HuH-7.5 (cell line): Measurements from ENCODE around the gene CSNK1A1.
"Not testable (repeated sequence)": the region's sequence is repeated elsewhere in the genome, so short reads cannot be mapped to it uniquely, and the experiment has no call there.

Experiments
- DNase-seq: peaks from one replicate; pipeline ENCODE4 v3.0.0; 2011; ENCODE audit warnings: low spot score

Gene CSNK1A1

DNA sequence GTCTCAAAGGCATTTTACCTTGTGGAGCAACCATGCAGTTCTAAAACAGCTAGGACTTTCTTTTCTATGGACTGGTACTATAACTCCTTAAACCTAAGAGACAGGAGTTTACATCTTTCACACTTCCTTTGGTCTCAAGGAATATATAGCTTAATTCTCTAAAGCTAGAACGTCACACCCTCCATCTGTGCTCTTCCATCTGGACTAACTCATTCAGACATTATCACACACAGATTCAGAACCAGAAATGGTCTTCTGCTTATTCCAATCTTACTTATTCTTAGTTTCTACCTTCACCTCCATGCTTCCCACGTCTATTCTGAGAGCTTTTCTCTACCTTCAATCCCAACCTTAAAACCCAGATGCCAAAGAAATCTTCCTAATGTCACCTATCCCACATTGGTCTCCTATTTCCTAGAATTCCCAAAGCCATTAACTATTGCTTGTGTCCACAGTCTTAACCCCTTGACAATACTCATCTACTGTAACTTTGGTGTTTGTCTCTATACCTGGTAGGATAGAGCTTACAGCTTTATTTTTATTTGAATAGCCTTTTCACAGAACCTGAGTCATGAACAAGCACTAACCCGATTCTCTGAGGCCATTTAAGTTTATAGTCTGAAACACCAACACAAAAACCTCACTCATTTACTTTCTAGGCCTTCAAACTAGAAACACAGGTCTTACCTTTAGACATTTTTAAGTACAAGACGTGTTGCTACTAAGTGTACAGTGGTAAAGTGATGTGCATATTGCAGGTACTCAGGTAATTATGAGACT is 22.8 kb downstream of the CSNK1A1 start:
- no peak for DNase-seq

DNA sequence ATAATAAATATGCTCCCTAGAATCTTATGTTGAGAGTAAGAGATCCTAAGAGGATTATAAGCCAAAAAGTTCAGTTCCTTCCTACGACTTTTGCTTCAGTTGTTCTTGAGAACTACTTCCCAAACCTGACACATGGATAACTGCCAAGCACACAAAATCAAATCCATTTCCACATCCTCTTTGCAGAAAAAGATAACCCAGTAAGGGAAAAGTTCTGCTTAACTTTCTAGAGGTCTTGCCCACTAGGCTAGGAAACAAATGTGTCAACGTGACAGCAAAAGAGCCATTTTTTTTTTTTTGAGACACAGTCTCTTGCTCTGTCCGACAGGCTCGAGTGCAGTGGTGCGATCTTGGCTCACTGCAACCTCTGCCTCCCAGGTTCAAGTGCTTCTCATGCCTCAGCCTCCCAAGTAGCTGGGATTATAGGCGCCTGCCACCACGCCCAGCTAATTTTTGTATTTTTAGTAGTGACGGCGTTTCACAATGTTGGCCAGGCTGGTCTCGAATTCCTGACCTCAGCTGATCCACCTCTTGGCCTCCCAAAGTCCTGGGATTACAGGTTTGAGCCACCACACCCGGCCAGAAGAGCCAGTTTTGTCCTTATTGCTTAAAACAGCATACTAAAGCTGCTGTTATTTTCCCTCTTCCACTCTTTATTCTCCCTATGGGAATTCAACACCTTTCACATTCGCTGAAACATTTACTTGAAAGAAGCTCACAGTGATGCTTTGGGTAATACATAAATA is 24.2 kb downstream of the CSNK1A1 start:
- no peak for DNase-seq

DNA sequence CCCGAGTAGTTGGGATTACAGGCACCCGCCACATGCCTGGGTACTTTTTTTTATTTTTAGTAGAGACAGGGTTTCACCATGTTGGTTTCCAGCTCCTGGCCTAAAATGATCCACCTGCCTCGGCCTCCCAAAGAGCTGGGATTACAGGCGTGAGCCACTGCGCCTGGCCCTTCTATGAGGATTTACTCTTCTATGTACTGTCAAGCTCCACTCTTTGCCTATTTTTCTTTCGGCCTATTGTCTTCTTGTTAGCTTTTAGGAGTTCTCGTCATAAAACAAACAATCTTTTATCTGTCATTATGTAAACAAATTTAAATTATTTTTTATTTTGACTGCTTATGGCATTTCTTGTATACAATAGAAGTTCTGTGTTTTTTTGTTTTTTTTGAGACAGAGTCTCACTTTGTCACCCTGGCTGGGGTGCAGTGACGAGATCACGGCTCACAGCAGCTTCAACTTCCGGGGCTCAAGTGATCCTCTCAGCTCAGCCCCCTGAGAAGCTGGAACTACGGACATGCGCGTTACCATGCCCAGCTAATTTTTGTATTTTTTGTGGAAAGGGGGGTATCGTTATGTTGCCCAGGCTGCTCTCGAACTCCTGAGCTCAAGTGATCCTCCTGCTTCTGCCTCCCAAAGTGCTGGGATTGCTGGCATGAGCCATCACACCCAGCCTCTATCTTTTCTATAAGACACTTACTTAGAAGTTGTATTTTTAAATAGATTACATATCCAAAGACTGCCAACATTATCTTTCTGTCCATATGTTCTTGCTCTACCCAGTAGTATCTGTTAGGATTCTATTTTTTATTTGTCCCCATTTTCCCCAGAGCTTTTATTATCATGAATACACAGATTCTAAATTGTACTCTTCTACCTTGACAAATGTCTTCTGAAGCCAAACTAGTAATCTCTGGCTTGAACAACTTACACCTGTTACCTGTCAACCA is 29.2 kb downstream of the CSNK1A1 start:
- DNase-seq = no peak

DNA sequence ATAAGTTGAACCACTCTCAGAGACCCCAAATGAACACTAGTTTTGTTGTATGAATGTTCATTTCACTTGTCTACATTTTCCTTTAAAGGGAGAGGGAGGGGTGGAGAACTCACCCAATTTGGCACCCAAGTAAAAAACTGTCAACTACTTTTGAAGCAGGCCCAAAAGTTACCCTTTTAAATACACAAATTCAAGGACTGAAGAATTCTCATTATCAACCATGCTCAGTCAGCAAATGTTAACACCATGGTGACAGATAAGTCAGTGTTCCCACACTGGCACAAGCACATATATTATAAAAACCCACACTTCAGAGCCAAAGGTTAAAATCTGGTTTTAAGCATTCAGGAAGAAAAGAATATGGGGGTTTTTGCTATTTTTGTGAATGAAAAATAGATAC is 31.6 kb downstream of the CSNK1A1 start:
- DNase-seq = no peak

DNA sequence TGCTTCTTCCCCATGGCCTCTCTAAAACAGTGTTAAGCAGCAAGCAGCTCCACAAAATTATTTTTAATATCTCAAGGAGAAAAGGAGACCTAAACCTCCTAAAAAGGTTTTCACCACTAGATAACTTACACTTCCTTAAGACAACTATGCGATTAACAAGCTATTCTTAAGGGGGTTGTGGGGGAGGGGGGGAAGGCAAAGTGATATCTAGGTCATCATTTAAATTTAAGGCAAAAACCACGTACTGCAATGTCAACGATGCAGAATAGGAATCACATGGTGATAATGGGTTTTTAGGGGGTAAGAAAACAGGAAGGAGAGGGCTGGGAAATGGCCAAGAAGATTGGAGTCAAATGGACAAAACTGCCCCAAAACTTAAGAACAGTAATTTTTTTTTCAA is 32.6 kb downstream of the CSNK1A1 start:
- no peak for DNase-seq

DNA sequence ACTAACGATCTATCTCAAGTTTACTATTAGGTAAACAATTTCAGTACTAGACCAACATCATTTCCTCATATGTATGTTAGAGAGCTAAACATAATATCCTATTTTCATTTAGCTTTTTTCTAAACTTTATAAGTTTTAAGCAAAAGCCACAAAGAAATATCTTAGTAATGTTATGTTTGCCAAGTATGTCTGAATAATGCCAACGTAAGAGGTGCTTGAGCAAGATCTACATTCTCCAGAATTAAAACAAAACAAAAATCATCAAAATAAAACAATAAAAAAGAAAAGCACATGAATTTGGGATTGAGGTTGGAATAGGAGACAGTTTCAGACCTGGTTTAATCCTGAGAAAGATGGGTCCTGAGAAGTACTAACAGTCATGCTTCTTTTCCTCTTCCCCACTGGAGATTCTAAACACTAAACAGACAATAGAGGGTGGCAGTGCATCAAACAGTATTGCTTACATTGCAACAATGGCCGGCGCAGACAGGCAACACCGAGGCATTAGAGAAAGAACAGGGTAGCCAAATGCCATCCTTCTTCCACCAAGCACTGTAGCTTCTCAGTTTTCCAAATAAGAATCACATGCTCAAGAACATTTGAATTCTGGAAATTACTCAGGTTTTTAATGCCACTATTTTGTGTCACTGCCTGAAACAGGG is 33.6 kb downstream of the CSNK1A1 start:
- no peak for DNase-seq

DNA sequence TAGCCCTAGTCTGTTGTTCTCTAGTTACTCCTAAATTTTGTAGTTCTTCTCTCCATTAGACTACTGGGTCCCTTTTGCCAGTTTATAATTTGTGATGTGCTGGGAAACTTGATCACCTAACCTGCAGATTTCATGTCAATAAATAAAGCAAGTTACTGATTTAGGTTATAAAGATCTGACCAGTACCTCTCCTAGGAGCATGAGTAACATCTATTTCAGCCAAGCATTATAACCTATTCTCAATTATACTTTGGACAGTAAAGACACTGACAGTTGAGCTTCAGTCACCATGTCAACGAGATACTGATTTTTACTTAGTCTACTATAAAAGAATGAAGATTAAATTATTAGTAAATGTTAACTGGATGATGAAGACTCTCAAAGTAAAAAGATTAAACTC is 36.7 kb downstream of the CSNK1A1 start:
- DNase-seq = no peak

DNA sequence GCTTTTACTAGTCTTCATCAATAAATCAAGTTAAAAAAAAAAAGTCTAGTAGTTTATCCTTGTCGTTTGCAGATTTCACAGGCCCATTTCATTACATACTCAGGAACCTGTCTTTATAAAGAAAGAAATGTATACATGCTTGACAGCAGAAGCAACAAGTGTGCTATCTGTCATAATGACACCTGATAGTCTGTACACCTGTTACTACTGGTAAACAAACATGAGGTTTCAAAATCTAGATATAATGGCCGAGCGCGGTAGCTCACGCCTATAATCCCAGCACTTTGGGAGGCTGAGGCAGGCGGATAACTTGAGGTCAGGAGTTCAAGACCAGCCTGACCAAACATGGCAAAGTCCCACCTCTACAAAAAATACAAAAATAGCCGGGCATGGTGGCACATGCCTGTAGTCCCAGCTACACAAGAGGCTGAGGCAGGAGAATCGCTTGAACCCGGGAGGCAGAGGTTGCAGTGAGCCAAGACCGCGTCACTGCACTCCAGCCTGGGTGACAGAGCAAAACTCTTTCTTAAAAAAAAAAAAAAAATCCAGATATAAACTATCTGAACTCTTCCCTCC is 37.8 kb downstream of the CSNK1A1 start:
- DNase-seq = not testable (repeated sequence)

DNA sequence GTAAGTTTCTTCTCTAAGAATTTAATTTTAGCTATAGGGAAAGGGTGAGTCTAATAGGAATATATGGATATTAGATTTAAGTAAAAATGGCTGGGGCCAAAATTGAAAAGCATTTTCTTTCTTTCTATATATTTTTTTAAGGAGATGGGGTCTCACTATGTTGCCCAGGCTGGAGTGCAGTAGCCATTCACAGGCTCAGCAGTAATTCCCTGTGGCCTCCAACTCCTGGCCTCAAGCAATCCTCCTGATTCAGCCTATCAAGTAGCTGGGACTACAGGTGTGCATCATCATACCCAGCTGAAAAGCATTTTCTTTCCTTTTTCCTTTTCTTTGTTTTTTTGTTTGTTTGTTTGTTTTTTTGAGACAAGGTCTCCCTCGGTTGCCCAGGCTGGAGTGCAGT is 41.1 kb downstream of the CSNK1A1 start:
- no peak for DNase-seq

DNA sequence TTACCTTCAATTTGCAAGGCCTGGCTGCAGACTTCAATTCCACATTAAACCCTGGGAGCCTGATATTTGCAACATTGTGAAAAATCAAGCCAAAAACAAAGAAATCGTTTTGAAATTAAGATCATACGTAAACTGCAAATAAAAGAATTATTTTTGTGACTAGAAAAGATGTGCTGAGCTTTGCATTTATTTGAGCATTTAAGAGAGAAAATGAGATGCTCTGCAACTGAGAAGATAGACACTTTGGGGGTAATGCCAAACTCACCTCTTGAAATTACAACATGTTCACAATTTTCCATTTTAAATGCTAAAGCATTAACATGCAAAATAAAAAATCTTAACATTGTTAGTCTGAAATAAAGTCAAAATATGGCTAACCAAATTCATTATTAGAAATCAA is 46.6 kb downstream of the CSNK1A1 start:
- no peak for DNase-seq

DNA sequence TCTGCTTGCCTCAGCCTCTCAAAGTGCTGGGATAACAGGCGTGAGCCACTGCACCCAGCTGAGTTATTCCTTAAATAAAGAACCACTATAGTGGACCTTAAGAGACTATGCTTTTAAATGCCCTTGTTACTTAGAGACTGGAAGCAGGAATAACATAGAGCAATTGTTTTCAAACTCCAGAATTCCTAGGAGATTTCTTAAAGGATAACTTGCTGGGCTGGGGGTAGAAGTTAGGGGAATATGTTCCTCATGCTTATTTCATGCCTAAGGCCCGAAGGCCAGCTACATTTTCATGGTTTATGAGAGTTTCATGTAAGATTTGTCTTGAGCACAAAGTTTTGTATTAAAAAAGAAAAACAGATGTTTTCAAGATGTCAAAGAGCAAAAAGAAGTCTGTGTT is 48.2 kb downstream of the CSNK1A1 start:
- no peak for DNase-seq

DNA sequence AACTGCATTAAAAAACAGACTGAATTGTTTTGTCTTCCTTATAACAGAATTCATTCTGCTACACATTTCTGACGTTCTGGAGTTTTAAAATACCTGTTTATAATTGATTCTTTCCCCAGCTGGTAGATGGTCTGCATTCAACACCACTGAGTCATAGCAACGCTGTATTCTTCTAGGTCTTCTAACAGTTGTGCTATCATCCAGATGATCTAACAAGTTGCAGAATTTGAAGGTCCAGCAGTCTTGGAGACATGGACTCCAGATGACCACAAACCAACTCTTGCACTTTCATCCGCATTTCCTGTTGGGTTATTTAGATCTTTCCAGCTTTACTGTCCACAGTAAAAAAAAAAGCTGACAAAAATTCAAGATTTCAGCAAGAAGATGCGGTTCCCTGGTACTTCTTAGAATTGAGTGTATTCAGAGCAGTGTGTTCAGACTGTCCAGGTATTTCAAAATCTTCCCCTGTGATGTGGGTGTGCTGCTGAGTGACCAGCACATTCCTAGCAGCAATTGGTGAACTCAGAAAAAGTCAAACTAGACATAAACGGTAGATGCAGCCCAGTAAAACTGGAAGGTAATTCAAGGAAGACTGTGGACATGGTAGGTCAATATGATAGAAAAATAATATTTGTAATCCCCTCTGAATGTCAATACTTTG is 50.2 kb downstream of the CSNK1A1 start:
- no peak for DNase-seq

DNA sequence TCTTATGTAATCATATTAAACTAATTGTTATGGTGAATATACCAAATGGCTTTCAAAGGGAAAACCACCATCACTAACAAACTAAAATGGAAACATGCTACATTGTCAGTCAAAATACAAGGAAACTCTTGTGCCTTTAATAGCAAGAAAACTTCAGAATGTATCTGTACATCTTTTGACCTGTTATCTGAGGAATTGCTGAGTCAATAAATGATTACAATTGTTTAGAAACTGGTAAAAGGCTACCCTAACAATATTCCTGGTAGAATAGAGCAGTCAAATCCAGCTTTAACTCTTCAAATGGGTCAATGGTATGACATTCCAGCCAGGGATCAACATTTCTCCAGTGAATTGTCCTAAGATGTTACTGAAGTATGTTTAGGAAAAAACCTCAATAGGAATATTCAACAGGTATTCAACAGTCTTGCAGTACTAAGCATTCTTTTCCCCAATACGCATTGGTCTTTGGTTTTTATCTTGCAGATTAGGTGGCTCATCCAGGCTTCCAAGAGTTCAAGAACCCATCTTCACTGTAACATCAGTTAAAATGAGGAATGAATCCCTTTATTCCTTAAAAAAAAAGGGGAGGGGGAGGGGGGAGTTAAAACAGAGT is 52.4 kb downstream of the CSNK1A1 start:
- DNase-seq = no peak

DNA sequence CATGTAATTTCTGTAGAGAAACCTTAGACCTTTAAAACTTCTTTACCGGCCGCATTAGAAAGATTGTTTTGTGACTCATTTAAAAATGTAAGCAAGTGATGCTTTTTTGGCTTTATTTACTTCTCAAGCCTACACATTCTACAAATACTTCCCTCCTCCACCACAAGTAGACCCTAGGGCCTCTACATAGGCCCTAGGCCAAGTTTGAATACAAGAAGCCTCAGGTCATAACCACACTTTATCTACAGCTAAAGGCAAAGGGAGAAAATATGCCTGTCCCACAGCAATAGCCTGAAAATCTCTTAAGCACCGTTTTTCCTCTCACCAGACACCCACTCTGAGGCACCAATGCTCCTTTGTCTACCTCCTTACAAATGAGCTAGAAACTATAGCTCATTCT is 53.9 kb downstream of the CSNK1A1 start:
- no peak for DNase-seq

DNA sequence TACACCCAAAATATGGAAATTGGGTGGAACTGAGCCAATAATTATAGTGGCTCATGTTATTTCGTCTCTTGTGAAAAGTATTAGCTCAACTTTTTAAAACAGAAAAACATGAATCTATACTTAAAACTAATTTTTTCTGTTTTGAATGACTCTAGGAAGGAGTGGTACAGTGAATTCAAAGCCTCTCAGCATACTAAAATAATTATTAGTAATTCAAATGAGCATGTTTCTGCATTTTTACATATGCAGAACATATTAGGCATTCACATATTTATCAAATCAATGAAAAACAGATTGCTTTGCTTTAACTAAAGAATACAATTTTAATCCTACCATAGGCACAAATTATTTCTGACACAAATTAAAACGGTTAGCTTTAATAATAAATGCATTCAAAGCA is 54.3 kb downstream of the CSNK1A1 start:
- DNase-seq = no peak

DNA sequence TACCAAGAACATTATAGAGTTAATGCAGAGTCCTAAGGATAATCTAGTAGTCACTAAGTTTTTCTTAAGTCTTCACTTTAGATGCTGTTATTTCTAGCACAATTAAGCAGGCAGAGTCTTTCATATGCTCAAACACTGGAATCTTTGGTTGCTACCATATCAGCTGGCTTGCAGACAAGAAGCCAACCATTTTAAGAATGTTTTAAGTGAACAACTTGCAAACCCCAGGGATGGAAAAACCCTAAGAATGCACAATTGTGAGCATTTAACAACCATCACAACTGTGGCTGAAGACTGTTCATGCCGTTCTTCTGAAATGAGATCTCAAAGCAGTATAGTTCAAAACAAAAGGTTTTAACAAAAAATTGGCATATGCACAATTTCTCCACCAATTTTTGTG is 55.1 kb downstream of the CSNK1A1 start:
- no peak for DNase-seq

DNA sequence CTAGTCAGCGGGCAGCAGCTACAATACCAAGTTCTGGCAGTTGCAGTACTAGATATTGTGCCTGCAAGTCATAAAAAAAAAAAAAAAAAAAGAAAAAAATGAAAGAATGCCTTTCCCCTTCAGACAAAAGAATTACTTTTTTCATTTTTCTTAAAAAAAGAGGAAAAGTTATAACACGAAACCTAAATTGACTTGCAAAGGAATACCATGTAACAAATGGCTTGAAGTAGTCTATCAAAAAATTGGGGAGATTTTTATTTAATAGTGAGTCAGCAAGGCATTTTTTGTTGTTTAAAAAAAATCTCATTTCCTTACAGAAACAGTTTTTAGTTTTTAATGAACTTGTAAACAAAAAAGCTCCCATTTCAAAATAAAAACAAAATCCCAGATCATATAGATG is 55.6 kb downstream of the CSNK1A1 start:
- DNase-seq = no peak

DNA sequence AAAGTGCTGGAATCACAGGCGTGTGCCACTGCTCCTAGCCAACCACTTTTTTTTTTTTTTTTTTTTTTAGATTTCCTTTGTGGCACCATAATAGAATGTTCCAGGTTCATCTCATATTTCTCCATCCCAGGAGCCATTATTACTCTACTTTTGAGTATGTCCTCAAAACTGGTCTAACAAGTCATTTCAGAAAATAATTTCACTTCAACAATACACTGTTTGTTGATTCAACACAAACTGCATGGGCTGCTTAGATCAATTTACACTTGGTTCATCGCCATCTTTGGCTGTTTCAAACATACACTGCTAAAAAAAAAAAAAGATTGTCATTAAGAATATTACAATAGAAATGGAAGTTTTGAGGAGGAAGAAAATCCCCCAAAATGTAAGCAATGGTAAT is 57.9 kb downstream of the CSNK1A1 start:
- DNase-seq = no peak

DNA sequence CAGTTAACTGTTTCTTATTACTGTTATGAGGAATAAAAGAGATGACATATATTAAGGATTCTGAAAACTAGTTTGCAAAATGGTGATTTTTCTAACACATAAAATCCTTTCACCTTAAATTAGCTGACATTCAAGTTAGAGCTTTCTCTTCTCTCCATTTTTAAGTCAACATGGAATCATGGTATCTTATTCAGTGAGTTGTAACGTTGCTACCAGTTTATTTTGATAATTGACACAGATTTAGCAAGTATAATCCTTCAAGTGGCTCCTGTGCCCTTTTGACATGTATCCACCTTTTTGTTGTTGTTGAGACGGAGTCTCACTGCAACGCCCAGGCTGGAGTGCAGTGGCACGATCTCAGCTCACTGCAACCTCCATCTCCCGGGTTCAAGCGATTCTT is 58.5 kb downstream of the CSNK1A1 start:
- no peak for DNase-seq

DNA sequence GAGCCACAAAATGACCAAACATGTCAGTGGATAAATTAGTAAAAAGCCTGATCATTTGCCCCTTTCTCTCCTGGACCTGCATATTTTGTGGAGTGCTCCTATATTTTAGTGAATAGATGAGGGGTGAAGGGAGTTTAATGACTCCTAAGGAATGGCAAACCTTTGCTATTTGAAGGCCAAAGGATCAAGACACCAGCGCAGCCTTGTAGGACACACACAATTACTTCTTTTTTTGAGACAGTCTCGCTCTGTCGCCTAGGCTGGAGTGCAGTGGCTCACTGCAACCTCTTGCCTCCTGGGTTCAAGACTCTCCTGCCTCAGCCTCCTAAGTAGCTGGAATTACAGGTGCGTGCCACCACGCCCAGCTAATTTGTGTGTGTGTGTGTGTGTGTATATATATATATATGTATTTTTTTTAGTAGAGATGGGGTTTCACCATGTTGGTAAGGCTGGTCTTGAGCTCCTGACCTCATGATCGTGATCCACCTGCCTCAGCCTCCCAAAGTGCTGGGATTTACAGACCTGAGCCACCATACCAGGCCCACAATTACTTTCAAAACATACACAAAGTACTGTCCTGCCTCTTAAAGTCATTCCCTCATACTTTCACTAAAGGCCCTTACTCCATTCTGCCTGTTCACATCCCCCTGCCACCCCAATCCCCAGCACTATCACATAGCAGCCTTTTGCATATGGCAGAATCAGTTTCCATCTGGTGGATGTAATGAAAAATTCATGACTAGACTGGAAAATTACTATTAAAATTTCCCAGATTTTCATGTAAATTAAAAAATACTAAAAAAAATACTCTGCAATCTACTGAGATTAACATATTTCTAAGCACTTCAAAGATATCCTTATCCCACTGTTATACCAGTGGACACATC is 60.4 kb downstream of the CSNK1A1 start:
- no peak for DNase-seq
